Stimulated activated CD4-positive, alpha-beta T cell treated with anti-CD3 and anti-CD28 coated beads, Interleukin-12 subunit alpha, Interleukin-12 subunit beta, amount 100 ng/mL, for 48 hours (primary cell): ENCODE measurements around the gene NCAN.

ENCODE experiments used
- DNase-seq, 3 donors: peaks; one replicate each; pipeline ENCODE4 v3.0.0-alpha.2; 2020; ENCODE audit warnings: low read depth in 2 of 3, low spot score in 1 of 3

NCAN gene

DNA sequence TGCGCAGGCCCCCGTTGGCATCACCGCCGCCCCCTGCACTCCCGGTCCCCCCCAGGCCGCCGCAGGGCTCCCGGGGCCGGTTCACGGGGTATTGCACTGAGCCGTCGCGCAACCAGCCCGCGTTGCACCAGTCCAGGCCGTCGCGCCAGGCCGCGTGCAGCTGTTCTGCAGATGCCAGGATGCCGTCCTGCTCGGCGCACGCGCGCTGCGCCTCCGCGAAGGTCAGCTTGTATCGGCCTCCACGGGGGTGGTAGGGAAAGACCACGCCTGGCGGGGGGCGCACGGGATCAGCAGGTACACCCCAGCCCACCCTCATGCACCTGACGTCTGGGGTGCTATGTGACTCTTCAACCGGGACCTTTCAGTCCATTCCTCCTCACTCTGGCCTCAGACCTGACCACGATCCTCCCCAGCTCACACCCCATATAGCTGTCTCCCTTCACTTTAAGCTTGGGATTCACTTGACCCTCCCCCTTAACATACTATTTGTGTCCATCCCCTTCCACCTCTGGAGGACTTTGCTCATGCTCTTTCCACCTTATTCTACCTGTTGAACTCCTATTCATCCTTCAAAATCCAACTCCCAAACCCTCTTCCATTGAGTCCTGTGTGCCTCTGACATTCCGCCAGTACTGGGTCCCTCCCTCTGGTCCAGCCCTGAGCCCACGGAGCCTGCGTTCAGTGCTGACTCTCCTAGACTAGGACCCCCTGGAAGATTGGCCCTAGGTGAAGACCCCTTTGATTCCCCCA lies 47.0 kb downstream of the NCAN start:
- no peak for DNase-seq

DNA sequence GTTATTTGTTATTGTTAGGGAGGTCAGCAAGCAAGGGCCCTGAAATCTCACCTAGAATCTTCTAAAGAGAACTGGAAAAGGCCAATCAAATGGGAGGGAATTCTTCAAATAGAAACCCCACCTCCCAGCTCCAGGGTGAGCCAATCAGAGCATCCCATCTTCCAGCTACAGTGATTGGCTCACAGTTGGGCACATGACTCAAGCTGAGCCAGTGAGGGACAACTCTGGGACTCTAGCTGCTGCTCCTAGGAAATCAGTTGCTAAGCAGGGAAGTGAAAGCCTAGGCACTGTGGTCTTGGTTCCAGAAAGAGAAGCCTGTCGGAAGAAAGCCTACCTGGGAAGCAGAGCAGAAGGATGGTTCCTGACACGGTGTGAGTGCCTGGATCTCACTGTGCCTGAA lies 48.0 kb downstream of the NCAN start:
- no peak for DNase-seq

DNA sequence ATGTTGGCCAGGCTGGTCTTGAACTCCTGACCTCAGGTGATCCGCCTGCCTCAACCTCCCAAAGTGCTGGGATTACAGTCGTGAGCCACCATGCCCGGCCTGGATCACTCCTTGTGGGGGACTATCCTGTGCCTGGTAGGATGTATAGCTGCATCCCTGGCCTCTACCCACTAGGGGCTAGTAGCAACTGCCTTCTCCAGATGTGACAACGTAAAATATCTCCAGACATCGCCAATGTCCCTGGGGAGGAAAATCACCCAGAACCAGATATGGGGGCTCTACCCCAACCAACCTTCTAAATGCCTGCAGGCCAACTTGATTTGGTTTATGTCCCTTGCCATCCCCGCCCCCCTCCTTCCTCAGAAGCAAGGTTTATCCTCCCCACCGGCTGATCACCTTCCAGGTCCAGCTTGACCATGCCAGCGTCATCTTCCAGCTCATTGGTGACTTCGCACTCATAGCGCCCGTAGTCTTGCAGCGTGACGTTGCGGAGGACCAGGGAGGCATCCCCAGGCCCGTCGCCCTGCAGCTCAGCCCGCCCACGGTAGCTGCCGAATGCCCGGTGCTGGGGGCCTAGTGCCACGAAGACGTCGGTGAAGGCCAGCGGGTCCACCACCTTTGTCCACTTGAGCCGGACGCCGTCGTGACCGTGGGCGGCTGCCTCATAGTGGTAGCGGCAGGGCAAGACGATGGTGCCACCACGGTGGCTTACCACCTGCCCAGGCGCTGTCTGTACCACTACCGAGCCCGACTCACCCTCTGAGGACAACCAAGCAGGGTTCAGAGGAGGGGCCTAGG lies 48.9 kb downstream of the NCAN start:
- no peak for DNase-seq

DNA sequence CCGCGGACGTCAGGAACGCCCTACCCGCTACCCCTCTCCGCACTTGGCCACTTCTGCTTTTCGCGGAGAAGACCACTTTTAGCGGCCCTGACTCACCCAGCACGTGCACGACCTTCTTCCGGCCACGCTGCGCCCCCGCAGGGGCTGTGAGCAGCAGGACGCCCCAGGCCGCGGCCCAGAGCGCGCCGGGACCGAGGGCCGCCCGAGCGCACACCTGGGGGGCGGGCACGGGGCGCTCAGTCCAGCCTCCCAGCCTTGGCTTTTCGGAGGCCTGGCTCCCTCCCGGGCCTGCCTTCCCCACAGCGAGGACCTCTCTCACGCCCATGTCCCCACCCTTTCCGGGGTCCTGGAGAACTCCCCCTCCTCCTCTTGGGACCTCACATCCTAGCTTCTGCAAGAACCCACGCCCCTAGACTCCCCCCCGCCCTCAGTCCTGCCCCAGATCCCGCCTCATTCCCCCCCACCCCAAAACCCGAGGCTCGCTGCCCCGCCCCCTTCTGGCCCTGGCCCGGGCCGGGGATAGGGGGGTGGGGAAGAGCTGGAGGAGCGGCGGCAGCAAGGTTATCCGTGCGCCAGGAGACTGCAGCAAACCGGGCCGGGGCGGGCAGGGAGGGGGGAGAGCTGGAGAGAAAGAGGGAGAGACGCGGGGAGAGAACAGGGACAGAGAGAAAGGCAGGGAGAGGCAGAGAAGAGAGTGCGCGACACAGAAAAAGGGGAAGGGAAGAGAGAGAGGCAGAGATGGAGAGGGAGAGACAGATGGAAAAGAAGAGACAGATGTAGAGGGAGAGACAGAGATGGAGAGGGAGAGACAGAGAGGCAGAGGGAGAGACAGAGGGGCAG lies 49.8 kb downstream of the NCAN start:
- DNase-seq, result no peak

DNA sequence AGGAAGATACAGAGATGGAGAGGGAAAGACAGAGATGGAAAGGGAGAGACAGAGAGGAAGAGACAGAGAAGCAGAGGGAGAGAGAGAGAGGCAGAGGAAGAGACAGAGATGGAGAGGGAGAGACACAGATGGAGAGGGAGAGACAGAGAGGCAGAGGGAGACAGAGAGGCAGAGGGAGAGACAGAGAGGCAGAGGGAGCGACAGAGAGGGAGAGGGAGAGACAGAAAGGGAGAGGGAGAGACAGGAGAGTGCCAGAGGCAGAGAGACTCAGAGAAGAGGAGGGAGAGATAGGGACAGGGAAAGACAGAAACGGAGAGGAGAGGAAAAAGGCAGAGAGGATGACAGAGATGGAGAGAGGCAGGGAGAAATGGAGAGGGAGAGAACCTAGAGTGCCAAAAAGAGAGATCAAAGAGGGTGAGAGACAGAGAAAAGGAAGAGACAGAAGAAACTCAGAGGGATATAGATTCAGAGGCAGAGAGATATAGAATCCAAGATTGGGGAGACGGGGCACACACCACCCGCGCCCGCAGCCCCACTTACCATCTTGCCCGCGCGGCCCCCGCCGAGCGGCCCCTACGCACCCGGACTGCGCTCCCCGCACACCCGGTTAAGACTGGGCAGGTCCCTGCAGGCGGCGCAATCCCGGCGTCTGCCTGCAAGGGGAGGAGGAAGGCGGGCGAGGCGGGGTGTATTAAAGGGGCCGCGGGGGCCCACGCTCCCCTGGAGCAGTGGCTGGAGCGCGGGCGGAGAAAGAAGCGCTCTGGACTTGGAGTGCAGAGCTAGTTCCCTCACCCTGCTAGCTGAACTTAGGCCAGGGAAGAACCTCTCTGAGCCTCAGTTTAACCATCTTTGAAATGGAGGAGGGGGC lies 50.7 kb downstream of the NCAN start:
- no peak for DNase-seq

DNA sequence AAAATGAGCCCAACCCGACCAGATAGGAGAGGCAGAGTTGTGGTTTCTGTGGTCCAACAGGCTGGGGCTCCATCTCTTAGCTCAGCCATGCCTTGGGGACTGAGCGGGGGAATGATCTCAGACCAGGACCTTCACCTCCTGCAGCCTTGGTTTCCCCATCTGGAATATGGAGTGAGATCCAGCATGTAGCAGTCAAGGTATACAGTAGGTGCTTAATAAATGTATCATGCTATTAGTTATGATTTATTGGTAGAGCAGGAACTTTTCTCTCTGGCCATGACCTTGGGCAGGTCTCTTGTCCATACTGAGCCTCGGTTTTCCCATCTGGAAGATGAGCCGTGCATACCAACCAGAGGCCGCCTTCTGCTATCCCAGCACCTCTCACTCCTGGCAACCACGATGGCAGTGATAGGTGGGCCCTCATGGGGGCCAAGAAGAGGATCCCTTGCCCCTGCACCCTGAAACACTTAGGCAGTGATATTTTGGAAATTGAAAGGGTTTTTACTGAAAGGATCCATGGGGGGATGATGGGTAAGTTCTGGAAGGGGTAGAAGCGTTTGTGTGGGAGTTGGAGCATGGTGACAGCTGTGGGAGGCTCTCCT lies 52.2 kb downstream of the NCAN start:
- DNase-seq, result no peak

DNA sequence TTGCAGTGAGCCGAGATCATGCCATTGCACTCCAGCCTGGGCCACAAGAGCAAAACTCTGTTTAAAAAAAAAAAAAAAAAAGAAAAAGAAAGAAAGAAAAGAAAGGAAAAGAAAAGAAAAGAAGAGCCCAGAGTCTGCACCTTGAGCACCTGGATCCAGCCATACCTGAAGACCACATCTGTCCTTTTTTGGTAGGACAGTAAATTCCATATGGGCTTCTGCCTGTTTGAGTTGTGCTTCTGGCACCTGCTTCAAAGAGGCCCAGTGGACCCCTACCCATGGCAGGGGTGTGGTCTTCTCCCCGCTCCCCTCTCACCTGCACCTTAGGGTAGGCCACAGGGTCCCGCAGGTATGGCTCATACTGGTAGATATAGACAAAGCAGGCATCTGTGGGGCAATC lies 55.5 kb downstream of the NCAN start:
- DNase-seq, result no peak

DNA sequence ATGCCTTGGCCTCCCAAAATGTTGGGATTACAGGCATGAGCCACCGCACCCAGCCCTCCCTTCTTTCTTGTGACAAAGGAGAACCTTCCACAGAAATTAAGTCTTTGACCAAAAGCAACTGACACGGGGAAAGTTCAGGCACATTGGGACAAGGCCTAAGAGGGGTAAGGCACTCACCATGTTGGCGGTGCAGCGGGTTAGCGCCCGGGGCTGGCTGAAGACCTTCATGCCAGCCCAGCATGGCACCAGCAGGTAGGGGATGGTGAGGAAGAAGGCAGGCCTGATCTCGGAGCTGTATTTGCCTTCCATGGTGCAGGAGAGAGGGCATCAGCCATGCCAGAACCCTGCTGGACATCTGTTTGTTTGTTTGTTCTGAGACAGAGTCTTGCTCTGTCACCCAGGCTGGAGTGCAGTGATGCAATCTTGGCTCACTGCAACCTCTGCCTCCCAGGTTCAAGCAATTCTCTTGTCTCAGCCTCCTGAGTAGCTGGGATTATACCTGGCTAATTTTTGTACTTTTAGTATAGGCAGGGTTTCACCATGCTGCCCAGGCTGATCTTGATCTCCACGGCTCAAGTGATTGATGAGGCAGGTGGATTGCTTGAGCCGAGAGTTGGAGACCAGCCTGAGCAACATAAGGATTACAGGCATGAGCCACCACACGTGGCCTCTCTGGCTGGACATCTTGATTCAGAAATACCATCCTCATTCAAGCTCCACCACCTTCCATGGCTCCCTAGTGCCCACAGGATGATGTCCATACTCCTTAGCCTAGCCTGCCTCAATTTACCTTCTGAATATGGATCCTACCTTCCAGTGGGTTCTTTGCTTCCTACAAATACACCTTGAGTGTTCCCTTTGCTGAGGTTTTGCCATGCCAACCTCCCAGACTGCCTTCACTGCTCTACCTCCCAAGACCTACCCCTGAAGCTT lies 57.0 kb downstream of the NCAN start:
- DNase-seq, result no peak

DNA sequence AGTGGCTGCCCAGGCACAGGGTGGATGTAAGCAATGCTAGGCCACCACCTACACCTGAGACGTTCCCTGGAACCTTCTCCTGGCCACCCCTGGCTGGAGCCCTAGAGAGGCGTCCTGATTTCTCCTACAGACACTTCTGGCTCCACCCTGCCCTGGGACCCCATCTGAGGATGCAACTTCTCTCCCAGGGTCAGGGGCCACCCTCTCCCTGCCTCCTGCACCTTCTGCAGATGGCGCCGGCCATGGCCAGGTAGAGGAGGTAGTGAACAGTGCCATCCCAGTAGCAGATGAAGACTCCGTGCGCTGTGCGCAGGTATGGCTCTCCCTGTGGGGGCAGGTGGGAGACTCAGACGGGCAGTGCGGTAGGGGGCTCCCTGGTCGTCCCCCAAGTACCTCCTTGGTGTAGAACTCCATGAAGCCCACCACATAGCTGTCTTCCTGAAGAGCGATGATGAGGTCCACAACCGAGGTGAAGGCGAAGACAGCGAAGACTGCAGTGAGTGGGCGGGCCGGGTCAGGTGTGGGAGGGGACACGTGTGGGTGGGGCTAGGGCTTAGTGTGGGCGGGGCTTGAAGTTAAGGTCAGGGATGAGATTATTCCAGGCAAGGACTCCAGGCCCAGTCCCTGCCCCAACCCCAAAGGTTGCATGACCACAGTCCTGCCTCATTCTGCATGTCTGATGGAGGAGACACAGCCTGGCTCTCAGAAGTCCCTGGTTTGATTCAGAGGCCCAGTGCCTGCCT lies 58.4 kb downstream of the NCAN start:
- no peak for DNase-seq

DNA sequence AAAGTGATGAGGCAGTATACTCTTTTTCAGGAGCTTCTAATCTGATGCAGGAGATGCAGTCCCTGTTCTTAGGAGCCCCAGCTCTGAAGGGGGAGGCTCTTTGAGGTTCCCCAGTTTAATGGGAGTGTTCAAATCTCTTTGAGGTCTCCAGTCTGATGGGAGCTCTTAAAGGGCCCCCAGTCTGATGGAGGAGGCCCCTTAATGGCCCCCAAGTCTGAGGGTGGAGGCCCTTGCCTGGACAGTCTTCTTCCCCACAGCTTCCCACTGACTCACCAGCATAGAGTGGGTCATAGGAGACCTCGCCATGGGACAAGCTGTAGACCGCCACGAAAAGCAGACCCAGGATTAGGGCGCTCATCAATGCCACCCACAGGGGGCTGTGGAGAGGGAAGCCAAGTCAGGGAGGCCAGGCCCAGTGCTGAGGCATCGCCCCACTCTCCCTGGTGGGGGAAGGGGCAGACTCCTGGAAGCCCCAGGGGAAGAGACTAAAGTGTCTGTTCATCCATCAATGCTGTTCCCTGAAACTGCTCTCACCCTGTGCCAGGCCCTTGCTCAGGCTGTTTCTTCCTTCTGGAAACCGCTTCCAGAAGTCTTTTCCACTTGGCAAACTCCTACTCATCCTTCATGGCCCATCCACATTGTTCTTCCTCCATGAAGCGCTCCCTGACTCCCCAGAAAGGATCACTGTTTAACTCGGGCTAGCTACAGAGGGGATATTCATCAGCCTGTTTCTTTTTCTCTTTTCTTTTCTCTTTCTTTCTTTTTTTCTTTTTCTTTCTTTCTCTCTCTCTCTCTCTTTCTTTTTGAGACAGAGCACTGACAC lies 59.2 kb downstream of the NCAN start:
- no peak for DNase-seq

DNA sequence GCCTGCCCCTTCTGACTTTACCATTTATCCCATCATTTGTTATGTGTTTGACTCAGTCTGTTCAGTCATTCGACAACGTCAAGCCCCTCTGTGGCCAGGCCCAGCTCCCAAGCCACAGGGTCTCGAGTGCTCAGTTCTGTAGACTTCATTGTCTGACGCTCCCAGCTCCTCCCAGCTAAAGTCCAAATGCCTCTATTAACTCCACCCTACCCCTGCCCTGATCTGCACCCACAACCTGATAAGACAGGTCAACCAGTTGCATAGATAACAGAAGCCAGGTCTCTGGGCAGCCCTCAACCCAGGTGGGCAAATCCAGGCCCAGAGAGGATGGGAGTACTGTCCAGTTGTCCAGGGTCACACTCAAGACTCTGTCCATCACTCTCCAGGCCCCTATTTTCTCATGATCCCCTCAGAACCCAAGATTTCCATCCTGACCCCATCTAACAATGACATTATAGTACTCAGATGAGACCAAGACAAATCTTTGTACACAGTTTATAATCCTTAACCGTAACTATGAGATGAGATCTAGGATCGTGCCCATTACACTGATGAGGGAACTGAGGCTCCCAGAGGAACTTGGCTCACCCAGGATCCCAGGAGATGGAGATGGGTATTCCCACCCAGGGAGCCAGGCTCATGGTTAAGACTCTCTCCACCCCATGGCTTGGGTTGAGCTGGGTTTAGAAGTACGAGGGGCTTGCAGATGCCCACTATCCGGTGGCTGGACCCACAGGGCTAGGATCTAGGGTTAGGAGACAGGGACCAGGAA lies 60.3 kb downstream of the NCAN start:
- no peak for DNase-seq

DNA sequence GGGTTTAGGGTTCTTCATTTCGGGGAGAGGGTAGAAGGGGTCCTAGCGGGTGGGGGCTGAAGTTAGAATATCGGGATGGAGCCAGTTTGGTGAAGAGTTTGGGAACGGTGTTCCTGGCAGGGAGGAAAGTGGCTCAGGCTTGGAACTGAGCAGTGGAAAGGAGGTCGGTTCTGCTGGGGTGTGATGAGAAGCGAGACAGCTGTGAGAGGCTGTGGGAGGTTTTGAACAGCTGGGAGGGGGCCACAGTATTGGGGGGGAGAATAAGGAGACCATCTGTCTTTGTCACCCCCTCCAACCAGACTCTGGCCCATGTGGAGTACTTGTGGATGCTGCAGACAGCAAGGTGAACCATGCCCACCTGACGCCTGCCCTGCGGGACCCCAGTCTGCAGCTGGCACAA lies 62.4 kb downstream of the NCAN start:
- no peak for DNase-seq

DNA sequence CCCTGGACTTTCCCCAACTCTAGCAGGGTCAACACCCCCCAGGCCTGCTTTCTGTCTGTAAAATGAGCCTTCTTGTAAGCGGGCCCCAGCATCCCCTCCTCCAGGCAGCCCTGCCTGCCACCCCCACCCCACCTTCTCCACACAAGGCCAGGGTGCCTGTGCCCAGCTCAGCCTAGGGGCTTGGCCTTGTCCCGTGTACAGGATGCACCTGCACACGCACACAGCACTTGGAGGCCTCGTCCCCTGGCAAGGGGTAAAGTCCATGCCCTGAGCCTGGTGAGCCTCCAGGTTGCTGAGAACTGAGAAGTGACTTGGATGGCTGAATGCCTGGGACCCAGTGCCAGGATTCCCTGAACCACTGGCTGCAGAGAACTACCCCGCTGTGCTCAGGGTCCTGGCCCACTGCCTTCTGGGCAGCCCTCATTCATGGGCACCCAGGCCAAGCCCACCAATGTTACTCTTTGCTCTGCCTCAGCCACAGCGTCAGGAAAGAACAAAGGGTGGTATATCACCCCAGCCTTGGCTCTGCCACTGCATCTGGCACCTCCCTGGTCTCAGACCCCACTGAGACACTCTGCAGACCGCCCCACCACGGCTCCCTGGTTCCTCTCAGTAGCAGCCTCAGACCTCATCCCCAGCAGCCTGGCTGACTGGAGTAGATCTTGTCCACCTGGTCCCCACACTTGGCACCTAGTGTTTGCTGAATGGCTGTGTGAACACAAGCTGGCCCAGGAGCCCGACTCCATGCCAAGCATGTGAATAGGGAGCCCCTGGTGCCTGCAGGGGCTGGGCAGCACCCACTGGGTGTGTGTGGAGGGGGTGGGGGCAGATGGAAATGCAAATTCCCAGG lies 63.2 kb downstream of the NCAN start:
- DNase-seq, result no peak

DNA sequence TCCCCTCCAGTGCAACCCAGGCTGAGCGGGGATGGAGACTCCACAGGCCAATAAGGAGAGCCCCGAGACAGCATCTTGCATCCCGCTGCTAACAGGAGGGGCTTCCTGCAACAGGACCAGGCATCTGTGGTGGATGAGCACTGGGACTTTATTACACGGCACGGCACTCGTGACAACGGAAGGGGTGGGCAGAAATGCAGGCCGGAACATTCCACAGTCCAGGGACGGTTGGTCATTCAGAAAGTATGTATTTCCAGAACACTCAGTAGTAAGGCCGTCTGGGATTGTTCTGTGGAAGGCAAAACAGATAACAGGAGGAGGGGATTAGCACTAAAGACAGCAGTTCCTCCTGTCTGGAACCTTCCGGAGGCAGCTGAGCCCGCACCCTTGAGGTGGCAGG lies 64.6 kb downstream of the NCAN start:
- no peak for DNase-seq

DNA sequence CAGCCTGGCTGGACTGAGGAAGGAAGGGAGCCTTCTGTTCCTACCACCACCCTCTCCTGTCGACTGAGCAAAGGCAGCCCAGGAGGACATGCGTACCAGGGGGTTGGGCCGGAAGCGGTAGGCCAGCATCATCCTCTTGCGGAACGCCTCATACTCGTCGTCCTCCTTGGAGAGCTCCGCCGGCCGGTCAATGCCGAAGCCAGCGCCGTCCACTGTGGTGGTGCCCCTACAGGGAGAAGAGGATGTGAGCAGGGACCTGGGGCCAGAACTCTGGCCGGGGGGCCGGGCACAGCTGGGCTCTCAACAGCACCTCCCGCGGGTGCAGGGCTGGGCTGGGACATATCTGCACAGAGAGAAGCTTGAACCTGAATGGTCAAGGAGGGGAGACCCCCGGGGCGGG lies 65.1 kb downstream of the NCAN start:
- DNase-seq, result no peak

DNA sequence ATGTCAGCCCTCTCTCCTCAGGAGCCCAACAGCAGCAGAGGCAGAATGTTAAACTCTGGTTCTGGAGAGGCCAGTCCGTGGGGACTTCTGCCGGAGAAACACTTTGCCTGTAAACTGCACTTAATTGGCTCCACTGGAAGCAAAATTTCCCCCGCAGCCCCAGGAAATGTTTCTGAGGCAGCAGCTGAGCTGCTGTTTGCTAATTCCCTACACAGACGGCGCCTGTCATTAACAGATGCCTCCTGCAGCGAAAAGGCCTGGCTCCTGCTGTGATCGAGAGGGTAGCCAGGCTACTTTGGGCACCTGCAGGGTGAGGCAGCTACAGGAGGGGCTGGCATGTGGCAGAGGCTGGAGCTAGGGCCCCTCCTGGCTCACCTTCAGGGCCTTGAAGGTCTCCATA lies 66.6 kb downstream of the NCAN start:
- DNase-seq, result no peak
